Pancreas (tissue), 10 donors: ENCODE data around the gene RAD51B. TPM values are rescaled to one million over a fixed set of nuclear protein-coding genes. Genes with fewer than 3 reads are reported as not detected.
A peak's percentile ranks its signal among the peaks of the same experiment; 100 is the strongest.

Experiments used
- ATAC-seq, 4 donors: fragments of 200-7000 bp; cut with Tn5 transposase; one replicate each; pipeline versions ENCODE4 v1.8.0 to v1.9.1; 2020; ENCODE audit warnings: mild to moderate bottlenecking in 4 of 4, moderate library complexity in 4 of 4
- DNase-seq, 6 donors: peaks; one replicate each; pipeline ENCODE4 v3.0.0-alpha.2; 2020
- FAIRE-seq: peaks from 2 replicates; lab custom pipeline; 2012; peaks lifted over from hg19 to GRCh38; lab: Jason Lieb, UNC
- H3K27ac ChIP-seq, 4 donors: fragments of 200-600 bp; sonication (generic); 1 replicate in 3 of 4; 2 replicates in 1 of 4; pipeline versions ENCODE4 v1.5.0 to v1.8.0; 2020
- H3K27me3 ChIP-seq, 4 donors: fragments of 200-600 bp; one replicate each; pipeline ENCODE4 v1.8.0; 2021
- H3K36me3 ChIP-seq, 3 donors: fragments of 200-600 bp; sonication (generic) in 1 of 3; one replicate each; pipeline versions ENCODE4 v1.5.0 to v1.8.0; 2020 to 2021
- H3K4me1 ChIP-seq, 3 donors: fragments of 200-600 bp; one replicate each; pipeline ENCODE4 v1.8.0; 2021
- H3K4me3 ChIP-seq, 4 donors: fragments of 200-600 bp; sonication (generic) in 2 of 4; one replicate each; pipeline versions ENCODE4 v1.5.0 to v1.8.0; 2020 to 2021
- H3K9me3 ChIP-seq, 4 donors: fragments of 200-600 bp; one replicate each; pipeline ENCODE4 v1.8.0; 2021
- WGBS, 2 donors: extraction: QIAGEN DNeasy Blood & Tissue Kit; methylation state at CpG; one replicate each; pipeline ENCODE4 v1.1.7; 2013; 5-methylcytosine and 5-hydroxymethylcytosine counted together
- intact Hi-C, 3 donors: fragments of 100-400 bp; cut with DNase I; formaldehyde crosslinking; loops; one replicate each; pipeline versions ENCODE4 v1.11.1 to v1.14.2; 2022
- polyA plus RNA-seq, 2 donors: library from polyadenylated mRNA; stranded (reverse); fragments of 200-250 nt; gene quantifications; one replicate each; pipeline ENCODE4 v1.2.3, GENCODE V29; 2013
- total RNA-seq, 6 donors: library from RNA; stranded (reverse); fragmentation: NEBNext Ultra II Directional in 4 of 6; extraction: Animal tissue kit (Norgen Biotek cat#: 25700) in 4 of 6; gene quantifications; one replicate each; pipeline versions ENCODE4 v1.2.1 to v1.2.4, GENCODE V29; 2021 to 2023
- TF ChIP-seq, protein P1 (sequence below), 4 donors: fragments of 200-600 bp; sonication (generic) in 3 of 4; IDR thresholded peaks; one replicate each; pipeline versions ENCODE4 v1.5.0 to v1.8.0; 2021; ENCODE audit warnings: antibody characterized with exemption in 4 of 4
- donor health status: healthy with polysubstance abuse.
- donor health status: DM: no; HTN: no; CAD: no; lungs with moderate emphysema.
- donor health status: DM: no; HTN: no; CAD: no.
- donor health status: control.
- donor health status: control.
- donor health status: Bipolar disorder and iron deficiency.
- donor health status: DM: yes; HTN: yes; CAD: no.
- donor health status: DM: no; HTN: no; CAD: no.
- donor health status: DM: no; HTN: no; CAD: no.
- donor health status: DM: yes; HTN: yes; CAD: no.

Gene RAD51B
- total and polyA plus RNA-seq, 8 donors: 1.1 to 17.3 (median 5.8) TPM

DNA sequence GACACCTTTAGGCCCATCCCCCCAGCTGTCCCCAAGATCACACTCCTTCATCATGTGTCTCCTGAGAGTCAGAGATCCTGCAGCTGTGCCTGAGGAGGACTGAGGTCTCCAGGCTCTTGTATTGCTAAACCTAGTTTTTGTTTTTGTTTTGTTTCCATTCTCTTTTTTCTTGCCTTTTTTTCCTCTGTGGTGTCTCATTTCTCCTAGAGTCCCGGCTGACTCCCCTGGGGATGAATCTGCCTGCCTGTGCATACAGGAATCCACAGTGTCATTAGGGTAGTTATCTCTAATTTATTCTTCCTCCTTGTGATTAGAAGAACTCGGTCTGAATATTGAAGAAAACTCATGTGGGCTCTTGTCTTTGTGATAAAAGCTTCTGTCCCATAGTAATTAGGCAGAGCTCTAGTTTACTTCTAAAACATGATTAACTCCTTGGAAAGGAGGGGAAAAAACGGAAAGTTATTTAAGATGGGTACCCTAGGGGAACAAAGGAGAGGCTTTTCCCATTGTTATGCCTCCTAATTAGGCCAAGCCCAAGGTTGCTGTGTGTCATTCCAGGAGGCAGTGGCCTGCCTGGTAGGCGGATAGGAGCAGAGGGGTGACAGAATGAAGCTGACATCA lies 630.1 kb downstream of the RAD51B start:
- DNase-seq: no peak
- ATAC-seq: no peak
- Histone ChIP-seq H3K27ac (no peak overlapping the region), H3K27me3 (no peaks in the 10 kb centered on the region), H3K36me3 (no peaks in the 10 kb centered on the region), H3K4me1 (peaks cover 5 to 27% (median 17%) of the 10 kb centered on the region in 3 donors), H3K4me3 (no peak overlapping the region), H3K9me3 (no peaks in the 10 kb centered on the region)
- TF ChIP-seq, protein P1, sequence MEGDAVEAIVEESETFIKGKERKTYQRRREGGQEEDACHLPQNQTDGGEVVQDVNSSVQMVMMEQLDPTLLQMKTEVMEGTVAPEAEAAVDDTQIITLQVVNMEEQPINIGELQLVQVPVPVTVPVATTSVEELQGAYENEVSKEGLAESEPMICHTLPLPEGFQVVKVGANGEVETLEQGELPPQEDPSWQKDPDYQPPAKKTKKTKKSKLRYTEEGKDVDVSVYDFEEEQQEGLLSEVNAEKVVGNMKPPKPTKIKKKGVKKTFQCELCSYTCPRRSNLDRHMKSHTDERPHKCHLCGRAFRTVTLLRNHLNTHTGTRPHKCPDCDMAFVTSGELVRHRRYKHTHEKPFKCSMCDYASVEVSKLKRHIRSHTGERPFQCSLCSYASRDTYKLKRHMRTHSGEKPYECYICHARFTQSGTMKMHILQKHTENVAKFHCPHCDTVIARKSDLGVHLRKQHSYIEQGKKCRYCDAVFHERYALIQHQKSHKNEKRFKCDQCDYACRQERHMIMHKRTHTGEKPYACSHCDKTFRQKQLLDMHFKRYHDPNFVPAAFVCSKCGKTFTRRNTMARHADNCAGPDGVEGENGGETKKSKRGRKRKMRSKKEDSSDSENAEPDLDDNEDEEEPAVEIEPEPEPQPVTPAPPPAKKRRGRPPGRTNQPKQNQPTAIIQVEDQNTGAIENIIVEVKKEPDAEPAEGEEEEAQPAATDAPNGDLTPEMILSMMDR (IDR thresholded peaks at IDR 0.05): no peak
- intact Hi-C loops: no loop called here
- WGBS, 2 donors: 76% methylated on average over 4 of the region's 4 CpGs
- FAIRE-seq: no peak

DNA sequence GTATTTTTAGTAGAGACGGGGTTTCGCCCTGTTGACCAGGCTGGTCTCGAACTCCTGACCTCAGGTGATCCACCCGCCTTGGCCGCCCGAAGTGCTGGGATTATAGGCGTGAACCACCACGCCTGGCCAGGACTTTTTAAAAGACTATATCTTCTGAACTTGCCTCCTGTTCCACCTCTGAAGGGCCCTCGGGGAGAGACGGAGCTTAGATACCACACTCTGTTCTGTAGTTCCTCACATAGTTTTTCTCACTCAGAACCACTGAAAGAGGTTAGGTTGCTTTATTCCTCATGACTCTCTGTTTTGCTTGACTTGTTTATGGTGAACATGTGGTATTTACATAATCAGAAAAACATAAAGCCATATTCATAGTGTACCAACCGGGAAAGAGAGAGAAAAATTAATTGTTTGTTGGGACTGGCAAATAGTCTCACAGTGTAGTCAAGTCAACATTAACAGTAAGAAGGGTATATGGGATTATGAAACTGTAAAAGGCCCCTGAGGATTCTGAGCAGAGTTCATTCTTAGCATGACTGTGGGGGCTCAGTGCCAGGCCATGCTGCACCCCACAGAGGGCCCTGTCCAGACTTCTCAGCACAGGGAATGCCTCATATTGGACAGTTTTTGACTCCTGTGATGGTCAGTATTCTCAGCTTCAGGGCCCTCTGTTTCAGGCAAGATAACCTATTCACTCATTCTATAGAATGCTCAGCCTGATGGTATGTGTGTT lies 631.0 kb downstream of the RAD51B start:
- H3K36me3 ChIP-seq: no peaks in the 10 kb centered on the region
- ATAC-seq (no peak), FAIRE-seq (no peak), DNase-seq (no peak)
- H3K4me1 ChIP-seq: peaks cover 0 to 18% (median 13%) of the 10 kb centered on the region in 3 donors
- H3K9me3 ChIP-seq: no peaks in the 10 kb centered on the region
- H3K27me3 ChIP-seq: no peaks in the 10 kb centered on the region
- TF ChIP-seq, protein P1 (IDR thresholded peaks at IDR 0.05): no peak
- no peak overlapping the region for H3K27ac ChIP-seq
- intact Hi-C loops: no loop called here
- H3K4me3 ChIP-seq: no peak overlapping the region
- 97% methylated on average over 11 of the region's 11 CpGs for WGBS, 2 donors

DNA sequence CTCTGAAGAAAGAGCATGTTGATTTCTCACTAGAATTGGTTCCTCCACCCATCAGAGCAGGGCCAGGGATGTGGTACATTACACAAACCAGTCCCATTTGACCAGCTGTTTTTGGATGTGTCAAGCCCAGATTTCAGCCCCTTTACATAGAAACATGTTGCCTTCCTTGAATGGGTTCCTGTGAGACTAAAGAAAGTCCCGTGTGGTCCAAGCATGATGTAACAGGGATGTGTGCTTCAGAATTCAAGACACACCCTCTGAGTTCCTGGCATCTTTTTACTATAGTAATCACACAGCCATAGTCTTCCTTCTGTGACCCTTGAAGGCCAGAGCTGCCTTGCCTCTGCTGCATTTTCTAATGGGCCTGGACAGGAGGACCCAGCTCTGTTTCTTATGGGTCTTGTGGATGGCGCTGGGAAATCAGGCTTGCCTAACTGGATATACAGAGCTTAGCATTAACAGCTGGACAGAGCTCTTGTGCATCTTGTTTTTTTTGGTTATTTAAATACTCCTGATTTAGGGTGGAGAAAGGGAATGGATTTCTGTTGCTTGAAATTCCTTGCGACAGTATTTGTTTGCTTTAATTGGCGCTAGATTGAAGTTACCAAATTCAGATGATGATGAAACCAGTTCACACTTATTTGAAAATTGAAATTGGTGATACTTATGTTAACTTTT lies 632.3 kb downstream of the RAD51B start:
- TF ChIP-seq, protein P1 (IDR thresholded peaks at IDR 0.05): no peak
- ATAC-seq (peak in 2 of 4 donors; percentile 41 to 53), FAIRE-seq (no peak), DNase-seq (no peak)
- Histone ChIP-seq H3K27ac (no peak overlapping the region), H3K27me3 (no peaks in the 10 kb centered on the region), H3K36me3 (no peaks in the 10 kb centered on the region), H3K4me3 (no peak overlapping the region), H3K4me1 (peaks cover 0 to 13% (median 11%) of the 10 kb centered on the region in 3 donors), H3K9me3 (no peaks in the 10 kb centered on the region)
- intact Hi-C loops: no loop called here
- 89 to 97% methylated on average over 4 of the region's 4 CpGs for WGBS, 2 donors

DNA sequence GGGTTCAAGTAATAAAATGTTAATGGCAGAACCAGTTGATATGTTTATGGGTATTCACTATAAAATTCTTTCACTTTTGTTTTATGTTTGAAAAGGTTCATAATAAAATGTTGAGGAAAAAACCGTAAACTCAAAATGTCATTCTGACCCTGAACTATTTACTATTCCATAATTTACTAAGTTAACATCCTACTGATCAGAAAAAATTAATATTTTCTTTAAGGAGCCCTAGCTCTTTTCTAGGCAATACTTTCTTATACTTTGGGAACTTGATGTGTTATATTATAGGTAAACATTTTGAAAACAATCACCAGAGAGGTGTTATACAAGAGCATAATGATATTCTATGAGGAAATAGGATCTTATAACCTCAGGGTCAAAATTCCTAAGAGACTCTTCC lies 638.7 kb downstream of the RAD51B start:
- intact Hi-C loops: no loop called here
- Histone ChIP-seq H3K27me3 (no peaks in the 10 kb centered on the region), H3K4me1 (peaks cover 21 to 27% (median 26%) of the 10 kb centered on the region in 3 donors), H3K9me3 (no peaks in the 10 kb centered on the region), H3K27ac (peak overlapping the region in 2 of 4 donors; percentile 70 to 82), H3K4me3 (no peak overlapping the region), H3K36me3 (no peaks in the 10 kb centered on the region)
- WGBS, 2 donors: 54 to 66% methylated on average over 1 of the region's 1 CpG
- TF ChIP-seq, protein P1 (IDR thresholded peaks at IDR 0.05): no peak
- ATAC-seq (no peak), DNase-seq (no peak), FAIRE-seq (no peak)
